GM21619 (cell line): ENCODE measurements around the gene PBRM1.
A peak's percentile ranks its signal among the peaks of the same experiment; 100 is the strongest.
"Not testable (repeated sequence)": the region's sequence is repeated elsewhere in the genome, so short reads cannot be mapped to it uniquely, and the experiment has no call there.

Experiments used
- ATAC-seq: cut with Tn5 transposase; IDR thresholded peaks from one replicate; pipeline ENCODE4 v1.9.1; 2021; ENCODE audit not compliant: unreplicated experiment

PBRM1 gene

DNA sequence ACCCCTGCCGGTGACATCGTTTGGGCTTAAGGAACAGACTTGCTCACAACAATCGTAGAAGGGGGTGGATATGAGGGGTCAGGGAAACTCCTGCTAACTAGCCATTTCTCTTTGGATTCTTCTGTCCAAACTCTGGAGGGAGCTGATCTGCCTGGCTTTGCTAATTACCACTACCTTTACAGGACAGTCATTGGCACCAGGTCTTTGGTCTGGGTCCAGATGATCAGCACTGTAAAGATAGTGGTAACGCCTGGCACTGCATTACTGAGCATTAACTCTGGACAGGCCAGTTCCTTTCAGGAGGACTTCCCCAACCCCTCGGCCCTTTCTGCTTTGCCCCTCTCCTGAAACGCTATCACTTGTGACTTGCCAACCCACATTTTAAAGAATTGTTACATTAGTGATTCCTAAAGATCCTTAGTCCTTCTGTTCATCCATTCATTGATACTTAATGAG lies 148.5 kb downstream of the PBRM1 start:
- no peak for ATAC-seq

DNA sequence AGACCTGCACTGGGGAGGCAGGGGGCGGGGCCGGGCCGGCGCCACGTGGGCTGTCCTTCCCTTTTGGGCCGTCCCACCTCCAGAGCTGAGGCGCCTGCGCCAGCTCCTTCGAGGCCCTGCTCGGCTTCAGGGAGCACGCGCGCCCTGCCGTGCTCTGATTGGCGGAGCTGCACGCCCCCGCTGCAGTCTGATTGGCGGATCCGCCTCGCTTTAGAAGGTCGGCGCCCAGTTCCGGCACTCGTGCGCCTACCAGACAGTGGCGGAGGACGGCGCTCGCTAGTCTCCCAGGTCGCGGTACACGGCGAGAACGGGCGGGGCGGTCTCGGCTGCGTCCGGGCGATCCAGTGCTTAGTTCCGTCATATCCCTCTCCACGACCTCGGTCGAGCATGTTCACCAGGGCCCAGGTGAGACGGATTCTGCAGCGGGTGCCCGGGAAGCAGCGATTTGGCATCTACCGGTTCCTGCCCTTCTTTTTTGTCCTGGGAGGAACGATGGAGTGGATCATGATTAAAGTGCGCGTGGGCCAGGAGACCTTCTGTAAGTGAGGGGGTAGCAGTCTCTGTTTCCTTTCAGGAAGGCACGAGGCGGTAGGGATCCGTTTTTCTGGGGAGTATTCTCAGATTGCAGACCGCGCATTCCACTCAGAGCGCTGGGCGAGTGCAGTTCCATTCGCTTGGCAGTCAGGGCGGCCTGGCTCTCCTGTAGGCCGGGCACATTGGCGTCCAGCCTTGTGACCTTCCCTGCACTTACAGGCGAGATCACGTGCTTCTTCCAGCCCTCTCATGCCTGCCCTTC lies 149.1 kb downstream of the PBRM1 start, which contains the start of gene UQCC5:
Gene UQCC5 (plus strand): TSS at position 237 of the 796 bp plus-strand sequence. CDS start 151 bp downstream, at position 388.
- ATAC-seq, result peak; percentile 75

DNA sequence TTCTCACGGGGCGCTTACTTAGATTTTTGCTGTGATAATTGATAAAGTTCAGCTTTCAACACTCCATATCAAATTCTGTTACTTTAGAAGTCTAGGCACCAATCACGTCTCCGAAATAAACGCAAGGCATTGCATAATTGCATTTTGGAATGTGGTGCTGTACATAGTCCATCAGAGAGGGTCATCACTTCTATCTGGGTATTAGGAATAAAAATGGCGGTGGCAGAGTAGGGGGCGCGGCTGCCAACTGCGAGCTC lies 149.7 kb downstream of the PBRM1 start:
- ATAC-seq, result no peak

DNA sequence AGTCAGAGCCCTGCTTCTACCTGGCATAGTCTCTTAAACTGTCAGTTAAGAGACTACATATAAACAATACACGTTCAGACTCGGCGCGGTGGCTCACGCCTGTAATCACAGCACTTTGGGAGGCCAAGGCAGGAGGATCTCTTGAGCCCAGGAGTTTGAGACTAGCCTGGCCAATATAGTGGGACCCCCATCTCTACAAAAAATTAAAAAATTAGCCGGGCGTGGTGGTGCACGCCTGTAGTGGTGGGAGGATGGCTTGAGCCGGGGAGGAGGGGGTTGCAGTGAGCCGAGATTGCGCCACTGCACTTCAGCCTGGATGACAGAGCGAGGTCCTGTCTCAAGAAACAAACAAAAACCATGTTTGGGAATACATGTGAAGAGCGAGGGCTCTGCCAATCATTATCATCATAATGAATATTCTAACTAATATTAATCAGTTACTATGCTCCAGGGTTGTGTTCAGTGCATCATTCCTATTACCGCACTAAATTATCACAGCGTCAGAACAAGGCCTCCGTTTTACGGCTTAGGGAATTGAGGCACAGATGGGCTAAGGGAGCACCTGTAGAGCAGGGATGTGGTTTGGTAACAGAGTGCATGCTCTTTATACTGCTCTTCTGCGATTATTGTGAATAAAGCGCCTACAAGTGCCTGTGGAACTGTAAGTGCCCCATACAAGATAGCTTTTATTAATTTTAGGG lies 150.2 kb downstream of the PBRM1 start:
- no peak for ATAC-seq

DNA sequence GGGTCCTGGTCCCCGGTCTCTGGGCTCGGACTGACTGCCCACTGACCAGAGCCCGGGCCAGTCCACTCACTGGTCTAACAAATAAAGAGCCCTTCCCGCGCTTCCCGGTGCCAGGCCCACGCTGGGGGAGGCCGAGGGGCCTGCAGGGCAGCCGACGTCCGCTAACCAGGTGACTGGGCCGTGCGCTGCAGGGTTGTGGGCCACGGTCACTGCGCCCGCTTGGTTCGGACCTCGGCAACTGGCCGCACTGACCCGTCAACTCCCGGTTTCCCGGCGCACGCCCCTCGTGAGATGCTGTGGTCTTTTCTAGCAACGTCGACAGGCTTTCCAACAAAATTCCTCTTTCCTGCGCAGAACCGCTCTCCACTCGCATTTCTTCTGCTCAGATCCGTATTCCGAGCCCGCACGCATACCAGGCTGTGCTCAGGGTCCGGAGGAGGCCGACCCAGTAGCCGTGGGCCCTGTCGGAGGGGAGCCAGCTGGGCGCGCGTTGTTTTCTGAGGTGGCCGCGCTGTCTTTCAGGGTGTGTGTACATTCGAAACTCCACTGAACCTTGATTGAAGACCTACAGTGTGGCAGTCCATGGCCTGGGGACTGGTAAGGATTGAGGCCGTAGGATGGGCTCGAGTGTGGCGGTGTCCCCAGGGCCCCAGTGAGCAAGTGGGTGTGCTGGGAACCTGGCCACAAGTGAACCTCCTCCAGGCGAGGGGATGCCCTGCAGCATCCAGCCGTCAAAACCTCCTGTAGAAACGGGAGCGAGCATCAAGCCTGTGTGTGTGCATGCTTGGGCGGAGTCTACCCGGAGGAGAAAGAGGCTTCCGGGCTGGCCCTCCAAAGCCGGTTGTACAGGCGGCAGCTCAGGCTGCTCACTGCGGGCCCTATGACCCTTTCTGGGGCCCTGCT lies 151.2 kb downstream of the PBRM1 start:
- no peak for ATAC-seq

DNA sequence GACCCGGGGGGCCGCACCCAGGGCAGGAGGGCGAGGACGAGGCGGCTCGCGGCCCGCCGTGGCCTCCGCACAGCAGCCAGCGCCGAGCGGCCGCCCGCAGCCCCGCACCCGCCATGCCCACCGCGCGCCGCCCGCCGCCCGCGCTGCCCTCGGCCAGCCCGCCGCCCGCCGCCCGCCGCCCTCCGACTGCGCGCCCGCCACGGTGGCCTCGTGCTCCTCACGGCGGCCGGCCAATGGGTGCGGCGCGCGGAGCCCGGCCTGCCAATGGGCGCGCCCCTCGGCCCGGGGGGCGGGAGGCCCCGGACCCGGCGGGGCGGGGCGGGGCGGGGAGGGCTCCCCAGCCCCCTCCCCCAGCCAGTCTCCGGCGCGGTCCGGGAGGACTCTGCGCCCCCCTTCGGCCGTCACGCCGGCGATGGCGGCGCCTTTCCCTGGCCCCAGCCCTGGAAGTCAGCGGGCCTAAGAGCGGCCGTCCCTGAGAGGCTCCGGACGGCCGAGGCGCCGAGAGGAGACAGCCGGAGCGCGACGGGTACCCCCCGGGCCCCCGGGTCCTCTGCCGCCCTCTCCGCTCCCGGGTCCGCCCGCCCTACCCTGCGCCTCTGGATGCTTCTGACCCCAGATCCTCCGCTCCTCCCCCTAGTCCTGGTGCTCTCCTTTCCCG lies 152.0 kb downstream of the PBRM1 start, which contains the start of gene NT5DC2:
Gene NT5DC2 (minus strand): TSS at position 235 of the 658 bp plus-strand sequence. CDS start 120 bp downstream, at position 115.
- peak; percentile 28 for ATAC-seq

DNA sequence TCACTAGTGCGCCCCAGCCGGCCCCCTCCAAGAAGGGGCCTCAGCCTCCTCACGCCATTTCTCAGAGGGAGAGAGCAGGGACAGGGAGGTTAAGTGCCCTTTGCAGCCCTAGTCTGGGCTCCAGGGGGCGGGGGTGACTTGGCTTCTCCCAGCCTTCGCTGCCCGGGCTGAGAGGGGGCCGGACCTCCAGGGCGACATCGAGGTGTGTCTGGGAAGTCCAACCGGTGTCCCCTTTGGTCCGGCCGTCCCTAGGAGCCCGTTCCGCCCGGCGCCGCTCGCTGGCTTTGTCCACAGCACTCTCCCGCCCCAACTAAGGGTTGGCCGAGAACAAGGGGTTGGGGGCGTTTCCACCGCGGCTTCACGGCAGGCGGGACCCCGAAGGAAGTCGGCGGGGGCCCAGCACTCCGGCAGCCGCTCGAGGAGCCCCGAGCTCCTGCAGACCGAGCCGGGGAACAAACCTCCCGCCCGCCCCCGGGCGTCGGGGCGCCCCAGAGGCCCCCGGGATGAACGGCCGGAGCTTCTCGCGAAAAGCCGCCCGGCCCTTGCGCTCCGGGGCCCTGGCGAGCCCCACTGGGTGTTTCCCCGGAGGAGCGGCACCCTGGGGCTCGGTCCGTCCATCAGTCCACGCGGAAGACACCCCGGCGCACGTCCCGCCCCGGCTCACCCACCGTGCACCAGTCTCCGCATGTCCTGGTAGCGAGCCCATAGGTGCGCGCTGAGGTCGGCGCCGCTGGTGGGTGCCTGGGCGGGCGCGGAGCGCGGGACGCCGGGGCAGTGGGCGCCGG lies 152.7 kb downstream of the PBRM1 start:
- no peak for ATAC-seq

- ATAC-seq, result no peak
Measured at GRCh38 chr3:52532517-52532837, 153.2 kb downstream of the PBRM1 start.

DNA sequence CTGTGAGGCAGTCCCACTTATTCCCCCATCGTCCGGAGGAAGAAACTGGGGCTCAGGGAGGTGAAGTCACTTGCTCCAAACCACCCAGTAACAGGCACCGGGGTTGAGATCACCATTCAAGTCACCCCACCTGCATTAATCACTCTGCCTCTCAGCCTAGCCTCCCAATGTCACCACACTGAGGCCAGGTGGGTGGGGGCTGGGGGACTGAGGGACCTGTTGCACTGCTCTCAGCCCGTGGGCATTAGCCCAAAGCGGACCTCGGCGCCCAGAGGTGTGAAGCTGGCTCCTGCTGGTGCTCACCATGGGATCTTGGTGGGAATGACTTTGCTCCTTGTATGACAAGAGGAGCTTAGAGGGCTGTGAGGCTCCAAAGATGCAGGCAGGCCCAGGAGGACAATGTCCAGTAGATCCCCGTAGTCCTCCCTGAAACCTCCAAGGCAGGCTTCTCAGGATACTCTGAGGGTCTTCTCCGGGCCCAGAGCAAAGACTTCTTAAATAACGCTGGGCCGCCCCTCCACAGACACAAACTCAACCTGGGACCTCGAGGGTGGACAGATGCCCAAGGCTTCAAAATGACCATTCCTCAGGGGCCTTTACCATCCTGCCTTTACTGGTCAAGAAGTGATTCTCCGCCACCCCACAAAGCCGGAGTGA lies 153.7 kb downstream of the PBRM1 start:
- ATAC-seq, result no peak

- ATAC-seq, result no peak
Measured at GRCh38 chr3:52530918-52531826, 154.5 kb downstream of the PBRM1 start.

GRCh38 chr3:52529376-52530333 lies 156.1 kb downstream of the PBRM1 start:
- no peak for ATAC-seq

DNA sequence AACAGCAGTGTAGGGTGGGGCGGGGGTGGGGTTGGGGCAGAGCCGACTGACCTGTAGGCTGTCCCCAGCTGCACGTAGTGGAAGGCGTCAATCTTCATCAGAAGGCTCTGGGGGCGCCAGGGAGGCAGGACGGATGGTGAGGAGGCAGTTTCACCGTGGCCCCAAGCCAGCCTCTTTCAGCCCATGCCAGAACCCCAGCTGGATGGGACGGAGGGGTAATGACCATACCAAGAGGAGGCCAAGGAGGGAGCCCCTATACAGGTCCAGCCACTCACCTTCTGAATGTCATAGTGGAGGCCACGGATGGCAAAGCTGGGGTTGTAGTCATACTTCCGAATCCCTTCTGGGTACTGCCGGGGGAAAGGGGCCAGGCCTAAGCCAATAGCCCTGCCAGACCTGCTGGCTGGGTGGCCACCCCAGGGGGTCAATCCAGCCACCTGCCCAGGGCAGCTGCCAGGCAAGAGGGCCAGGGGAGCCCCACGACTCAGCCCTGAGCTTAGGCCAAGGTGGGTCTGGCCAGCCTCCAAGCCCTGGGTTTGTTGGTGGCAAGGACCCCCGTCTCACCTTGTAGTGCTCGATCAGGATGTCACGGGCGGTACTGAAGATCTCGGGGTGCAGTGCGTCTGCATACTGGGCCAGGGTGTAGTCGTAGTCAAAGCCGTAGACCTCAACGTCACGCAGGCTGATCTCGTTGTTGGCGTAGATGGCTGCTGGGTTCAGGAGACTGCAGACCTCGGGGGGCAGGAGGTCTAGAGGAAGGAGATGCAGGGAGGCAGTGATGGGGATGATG lies 156.9 kb downstream of the PBRM1 start:
- ATAC-seq, result no peak

- no peak for ATAC-seq
Measured at GRCh38 chr3:52527732-52528585, 157.8 kb downstream of the PBRM1 start.

GRCh38 chr3:52527039-52527731 lies 158.5 kb downstream of the PBRM1 start:
- no peak for ATAC-seq

- not testable (repeated sequence) for ATAC-seq
Measured at GRCh38 chr3:52526671-52527038, 159.1 kb downstream of the PBRM1 start.
